LHCN-M2 (cell line): ENCODE data around the gene RPL37A. TPM values are rescaled to one million over a fixed set of nuclear protein-coding genes. Genes with fewer than 3 reads are reported as not detected.

Experiments
- DNase-seq: peaks from one replicate; pipeline ENCODE4 v3.0.0-alpha.2; 2012; ENCODE audit warnings: low read depth
- polyA plus RNA-seq: library from polyadenylated mRNA; unstranded; fragments of >200 nt; gene quantifications from one replicate; pipeline ENCODE4 v1.2.1, GENCODE V29; 2012; ENCODE audit warnings: missing spikeins
- total RNA-seq: library from RNA; depleted of rRNA; stranded (reverse); fragments of >200 nt; gene quantifications from 2 replicates; pipeline ENCODE4 v1.2.3, GENCODE V29; 2014; rRNA removed

The RPL37A gene
- 829 and 905 TPM in 2 replicates for total RNA-seq
- polyA plus RNA-seq, result 5,692 TPM

- DNase-seq, result peak; percentile 95
These were observed at the start of gene RPL37A for GRCh38 chr2:216498379-216499352. TSS of gene RPL37A (plus strand) at chr2:216498844. CDS start at chr2:216498875, 31 bp downstream.

- DNase-seq, result no peak
These were observed 48.3 kb upstream of the RPL37A start for GRCh38 chr2:216450346-216450745.

GRCh38 chr2:216450784-216451183 is 47.9 kb upstream of the RPL37A start:
- DNase-seq, result no peak

- no peak for DNase-seq
These were observed 44.6 kb upstream of the RPL37A start for GRCh38 chr2:216453955-216454614.

- peak; percentile 23 for DNase-seq
These were observed 35.5 kb upstream of the RPL37A start for GRCh38 chr2:216463148-216463547.

- DNase-seq, result no peak
These were observed 34.4 kb upstream of the RPL37A start for GRCh38 chr2:216464104-216464720.

GRCh38 chr2:216465579-216466195 is 33.0 kb upstream of the RPL37A start:
- no peak for DNase-seq

- no peak for DNase-seq
These were observed 30.8 kb upstream of the RPL37A start for GRCh38 chr2:216467845-216468244.

GRCh38 chr2:216469661-216470060 is 29.0 kb upstream of the RPL37A start:
- no peak for DNase-seq

- no peak for DNase-seq
These were observed 25.5 kb upstream of the RPL37A start for GRCh38 chr2:216473187-216473586.

- no peak for DNase-seq
These were observed 23.5 kb upstream of the RPL37A start for GRCh38 chr2:216474925-216475670.

GRCh38 chr2:216475767-216476166 is 22.9 kb upstream of the RPL37A start:
- no peak for DNase-seq

GRCh38 chr2:216477283-216478035 is 21.2 kb upstream of the RPL37A start:
- no peak for DNase-seq

GRCh38 chr2:216478151-216478550 is 20.5 kb upstream of the RPL37A start:
- peak; percentile 57 for DNase-seq

GRCh38 chr2:216478791-216479190 is 19.9 kb upstream of the RPL37A start:
- DNase-seq, result no peak

GRCh38 chr2:216480221-216480620 is 18.4 kb upstream of the RPL37A start:
- DNase-seq, result no peak

GRCh38 chr2:216482640-216483039 is 16.0 kb upstream of the RPL37A start:
- DNase-seq, result no peak

GRCh38 chr2:216485237-216485636 is 13.4 kb upstream of the RPL37A start:
- no peak for DNase-seq

GRCh38 chr2:216485745-216486144 is 12.9 kb upstream of the RPL37A start:
- DNase-seq, result no peak

- DNase-seq, result no peak
These were observed 12.4 kb upstream of the RPL37A start for GRCh38 chr2:216486271-216486670.
